K562 (cell line): ENCODE results near the gene SLC33A1. TPM values are rescaled to one million over a fixed set of nuclear protein-coding genes. Genes with fewer than 3 reads are reported as not detected.

Experiments
- ATF6 ChIP-seq: sonication (generic); formaldehyde crosslinking; IDR thresholded peaks from 2 replicates; pipeline ENCODE4 v1.4.0; 2020; ENCODE audit warnings: mild to moderate bottlenecking, missing genetic modification reagents
- BCOR ChIP-seq: fragments of 450-650 bp; IDR thresholded peaks from 2 replicates; pipeline ENCODE4 v1.6.1; 2016
- CAMTA2 ChIP-seq: fragments of 250-450 bp; sonication (Bioruptor Pico); conservative IDR thresholded peaks from 2 replicates; pipeline ENCODE4 v1.5.1; 2022
- CREB1 ChIP-seq, 2 experiments: sonication (generic) in 1 of 2; formaldehyde crosslinking in 1 of 2; IDR thresholded peaks; 2 replicates each; pipeline versions ENCODE4 v1.6.1 to v1.8.0; 2012 to 2022; ENCODE audit warnings: inconsistent platforms in 1 of 2, mild to moderate bottlenecking in 1 of 2, missing genetic modification reagents in 1 of 2, moderate library complexity in 1 of 2
- DNMT1 ChIP-seq: fragments of 450-650 bp; IDR thresholded peaks from 2 replicates; pipeline ENCODE4 v1.6.1; 2016; ENCODE audit warnings: antibody characterized with exemption, mild to moderate bottlenecking
- DPF2 ChIP-seq: fragments of 450-650 bp; IDR thresholded peaks from 2 replicates; pipeline ENCODE4 v1.6.1; 2016
- KDM1A ChIP-seq, 2 experiments: fragments of 450-650 bp; IDR thresholded peaks; 2 replicates each; pipeline ENCODE4 v1.6.1; 2016; ENCODE audit warnings: mild to moderate bottlenecking in 2 of 2
- KDM2B ChIP-seq: fragments of 250-450 bp; sonication (Bioruptor Pico); IDR thresholded peaks from 2 replicates; pipeline ENCODE4 v1.8.0; 2021; ENCODE audit warnings: mild to moderate bottlenecking, moderate library complexity
- MECOM ChIP-seq: fragments of 250-450 bp; sonication (Bioruptor Pico); IDR thresholded peaks from 2 replicates; pipeline ENCODE4 v1.8.0; 2022; ENCODE audit warnings: inconsistent platforms
- MXD1 ChIP-seq: fragments of 250-450 bp; sonication (Bioruptor Pico); IDR thresholded peaks from 2 replicates; pipeline ENCODE4 v1.8.0; 2021; ENCODE audit warnings: borderline replicate concordance, mild to moderate bottlenecking, moderate library complexity; ENCODE audit not compliant: poor library complexity, severe bottlenecking
- PKNOX1 ChIP-seq: fragments of 450-650 bp; IDR thresholded peaks from 2 replicates; pipeline ENCODE4 v1.6.1; 2016
- SUPT5H ChIP-seq: fragments of 450-650 bp; IDR thresholded peaks from 2 replicates; pipeline ENCODE4 v1.6.1; 2016
- TOE1 ChIP-seq, 2 experiments: fragments of 450-650 bp in 1 of 2; sonication (generic) in 1 of 2; formaldehyde crosslinking in 1 of 2; IDR thresholded peaks; 2 replicates each; pipeline versions ENCODE4 v1.7.1 to v1.8.0; 2016 to 2022; ENCODE audit warnings: borderline replicate concordance in 2 of 2, mild to moderate bottlenecking in 2 of 2, antibody characterized with exemption in 1 of 2, inconsistent platforms in 1 of 2, low read depth in 1 of 2, missing genetic modification reagents in 1 of 2, moderate library complexity in 1 of 2
- ZC3H8 ChIP-seq: fragments of 450-650 bp; IDR thresholded peaks from 2 replicates; pipeline ENCODE4 v1.6.1; 2017
- ZNF232 ChIP-seq: sonication (generic); formaldehyde crosslinking; IDR thresholded peaks from 2 replicates; pipeline ENCODE4 v1.8.0; 2022; ENCODE audit warnings: mild to moderate bottlenecking, missing genetic modification reagents
- ZNF311 ChIP-seq: fragments of 250-450 bp; sonication (Bioruptor Pico); IDR thresholded peaks from 2 replicates; pipeline ENCODE4 v1.4.0; 2020; ENCODE audit warnings: mild to moderate bottlenecking, moderate library complexity
- ZNF551 ChIP-seq: fragments of 250-450 bp; sonication (Bioruptor Pico); IDR thresholded peaks from 2 replicates; pipeline ENCODE4 v1.5.0; 2021; ENCODE audit warnings: mild to moderate bottlenecking, moderate library complexity
- ZNF830 ChIP-seq: fragments of 250-450 bp; sonication (Bioruptor Pico); IDR thresholded peaks from 2 replicates; pipeline ENCODE4 v1.5.0; 2021; ENCODE audit warnings: mild to moderate bottlenecking
- polyA plus RNA-seq, 8 experiments: library from polyadenylated mRNA; depleted of rRNA in 4 of 8; stranded (reverse) in 5 of 8; unstranded in 3 of 8; fragments of >200 nt; fragmentation: Nextera tagmentation in 2 of 8; fragmentation: Illumina TruSeq in 1 of 8; extraction: Ambion mirVana in 2 of 8; extraction: Trizol in 1 of 8; gene quantifications; 2 replicates each; pipeline versions ENCODE4 v1.2.1 to v1.2.3, GENCODE V29; 2011 to 2014; ENCODE audit warnings: inconsistent platforms in 1 of 8, missing spikeins in 1 of 8
- total RNA-seq, 7 experiments: library from RNA; depleted of rRNA in 6 of 7; stranded (reverse); fragments of >200 nt in 6 of 7; fragmentation: Illumina TruSeq in 2 of 7; extraction: Trizol in 2 of 7; gene quantifications; 2 replicates each; pipeline versions ENCODE4 v1.2.1 to v1.2.3, GENCODE V29; 2011 to 2021; ENCODE audit warnings: low replicate concordance in 1 of 7
- TF ChIP-seq, protein P1 (sequence below): sonication (generic); formaldehyde crosslinking; IDR thresholded peaks from 2 replicates; pipeline ENCODE4 v1.8.1; 2022; ENCODE audit warnings: missing genetic modification reagents
- TF ChIP-seq, protein P2 (sequence below): fragments of 150-350 bp; conservative IDR thresholded peaks from 2 replicates; pipeline ENCODE4 v1.6.1; 2014; ENCODE audit warnings: low read length
- TF ChIP-seq, protein P3 (sequence below): fragments of 450-650 bp; conservative IDR thresholded peaks from 2 replicates; pipeline ENCODE4 v1.6.1; 2016; ENCODE audit warnings: missing genetic modification characterization, low read depth, mild to moderate bottlenecking, missing compliant biosample characterization, moderate library complexity

The SLC33A1 gene
- total and polyA plus RNA-seq, 9 of the 15 experiments (the other 6 are each of a cell fraction or from before 2014, with no cell fraction given): 6.2 to 26.8 (median 19.6) TPM

- TF ChIP-seq, protein P1, sequence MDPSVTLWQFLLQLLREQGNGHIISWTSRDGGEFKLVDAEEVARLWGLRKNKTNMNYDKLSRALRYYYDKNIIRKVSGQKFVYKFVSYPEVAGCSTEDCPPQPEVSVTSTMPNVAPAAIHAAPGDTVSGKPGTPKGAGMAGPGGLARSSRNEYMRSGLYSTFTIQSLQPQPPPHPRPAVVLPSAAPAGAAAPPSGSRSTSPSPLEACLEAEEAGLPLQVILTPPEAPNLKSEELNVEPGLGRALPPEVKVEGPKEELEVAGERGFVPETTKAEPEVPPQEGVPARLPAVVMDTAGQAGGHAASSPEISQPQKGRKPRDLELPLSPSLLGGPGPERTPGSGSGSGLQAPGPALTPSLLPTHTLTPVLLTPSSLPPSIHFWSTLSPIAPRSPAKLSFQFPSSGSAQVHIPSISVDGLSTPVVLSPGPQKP: no peak
- no peak for TF ChIP-seq MECOM (CRISPR knock-in tag)
- TF ChIP-seq CREB1 (IDR thresholded peaks at IDR 0.05): no peak
- TF ChIP-seq CREB1 (CRISPR knock-in tag; IDR thresholded peaks at IDR 0.05): no peak
- TF ChIP-seq ZNF232 (CRISPR knock-in tag): no peak
- TF ChIP-seq KDM1A (IDR thresholded peaks at IDR 0.05): peak in 1 of 2 experiments; percentile 38; a peak in 1 of 4 replicates
- TF ChIP-seq, protein P2, sequence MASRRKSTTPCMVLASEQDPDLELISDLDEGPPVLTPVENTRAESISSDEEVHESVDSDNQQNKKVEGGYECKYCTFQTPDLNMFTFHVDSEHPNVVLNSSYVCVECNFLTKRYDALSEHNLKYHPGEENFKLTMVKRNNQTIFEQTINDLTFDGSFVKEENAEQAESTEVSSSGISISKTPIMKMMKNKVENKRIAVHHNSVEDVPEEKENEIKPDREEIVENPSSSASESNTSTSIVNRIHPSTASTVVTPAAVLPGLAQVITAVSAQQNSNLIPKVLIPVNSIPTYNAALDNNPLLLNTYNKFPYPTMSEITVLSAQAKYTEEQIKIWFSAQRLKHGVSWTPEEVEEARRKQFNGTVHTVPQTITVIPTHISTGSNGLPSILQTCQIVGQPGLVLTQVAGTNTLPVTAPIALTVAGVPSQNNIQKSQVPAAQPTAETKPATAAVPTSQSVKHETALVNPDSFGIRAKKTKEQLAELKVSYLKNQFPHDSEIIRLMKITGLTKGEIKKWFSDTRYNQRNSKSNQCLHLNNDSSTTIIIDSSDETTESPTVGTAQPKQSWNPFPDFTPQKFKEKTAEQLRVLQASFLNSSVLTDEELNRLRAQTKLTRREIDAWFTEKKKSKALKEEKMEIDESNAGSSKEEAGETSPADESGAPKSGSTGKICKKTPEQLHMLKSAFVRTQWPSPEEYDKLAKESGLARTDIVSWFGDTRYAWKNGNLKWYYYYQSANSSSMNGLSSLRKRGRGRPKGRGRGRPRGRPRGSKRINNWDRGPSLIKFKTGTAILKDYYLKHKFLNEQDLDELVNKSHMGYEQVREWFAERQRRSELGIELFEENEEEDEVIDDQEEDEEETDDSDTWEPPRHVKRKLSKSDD: no peak
- TF ChIP-seq BCOR: peak; percentile 64
- TF ChIP-seq ZNF551 (CRISPR knock-in tag): no peak
- TF ChIP-seq ZNF311 (CRISPR knock-in tag): no peak
- no peak for TF ChIP-seq DPF2
- no peak for TF ChIP-seq CAMTA2 (CRISPR knock-in tag)
- TF ChIP-seq DNMT1: no peak
- TF ChIP-seq, protein P3, sequence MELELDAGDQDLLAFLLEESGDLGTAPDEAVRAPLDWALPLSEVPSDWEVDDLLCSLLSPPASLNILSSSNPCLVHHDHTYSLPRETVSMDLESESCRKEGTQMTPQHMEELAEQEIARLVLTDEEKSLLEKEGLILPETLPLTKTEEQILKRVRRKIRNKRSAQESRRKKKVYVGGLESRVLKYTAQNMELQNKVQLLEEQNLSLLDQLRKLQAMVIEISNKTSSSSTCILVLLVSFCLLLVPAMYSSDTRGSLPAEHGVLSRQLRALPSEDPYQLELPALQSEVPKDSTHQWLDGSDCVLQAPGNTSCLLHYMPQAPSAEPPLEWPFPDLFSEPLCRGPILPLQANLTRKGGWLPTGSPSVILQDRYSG (tag): no peak
- no peak for TF ChIP-seq TOE1 (IDR thresholded peaks at IDR 0.05; ENCODE audit: borderline replicate concordance)
- no peak for TF ChIP-seq TOE1 (CRISPR knock-in tag; IDR thresholded peaks at IDR 0.05; ENCODE audit: borderline replicate concordance, low read depth)
- no peak for TF ChIP-seq ZNF830
- no peak for TF ChIP-seq KDM2B (CRISPR knock-in tag)
- no peak for TF ChIP-seq SUPT5H
- TF ChIP-seq ZC3H8: no peak
- TF ChIP-seq PKNOX1: peak; percentile 19; the same call in 1 of the 2 replicates
- TF ChIP-seq ATF6 (CRISPR knock-in tag): no peak
- TF ChIP-seq MXD1 (CRISPR knock-in tag): no peak
Measured at GRCh38 chr3:155805204-155805801, 48.9 kb downstream of the SLC33A1 start (continued).
